MCF 10A (cell line): ENCODE data around the gene INPP5D. TPM values are rescaled to one million over a fixed set of nuclear protein-coding genes. Genes with fewer than 3 reads are reported as not detected.

Experiments
- BruUV-seq: library from RNA; stranded (reverse); fragments of 400-500 nt; replicated peaks from 2 replicates; lab custom pipeline; 2021; lab: Mats Ljungman, UMichigan
- CTCF ChIA-PET: fragments of 300-600 bp; sonication (Branson Sonifier 250); formaldehyde crosslinking; extraction: SDS; loops from one replicate; lab custom pipeline; 2021; ENCODE audit warnings: antibody characterized with exemption, inconsistent platforms; lab: Yijun Ruan, JAX
- POLR2A ChIA-PET: fragments of 300-600, 350-650 bp; sonication (Branson Sonifier 250); formaldehyde crosslinking; extraction: SDS; loops from one replicate; lab custom pipeline; 2020; ENCODE audit warnings: antibody characterized with exemption, inconsistent platforms; lab: Yijun Ruan, JAX
- DNase-seq: peaks from one replicate; pipeline ENCODE4 v3.0.0-alpha.2; 2018; ENCODE audit not compliant: unreplicated experiment
- H3K27ac Mint-ChIP-seq: one replicate; pipeline ENCODE4 v1.8.0; 2022; ENCODE audit warnings: mild to moderate bottlenecking, low read depth, mixed read lengths; ENCODE audit not compliant: unreplicated experiment
- H3K27me3 Mint-ChIP-seq: one replicate; pipeline ENCODE4 v1.8.0; 2022; ENCODE audit warnings: mixed read lengths; ENCODE audit not compliant: insufficient read depth, unreplicated experiment
- H3K36me3 Mint-ChIP-seq: one replicate; pipeline ENCODE4 v1.8.0; 2022; ENCODE audit warnings: mild to moderate bottlenecking, moderate library complexity, mixed read lengths; ENCODE audit not compliant: insufficient read depth, unreplicated experiment
- H3K4me1 Mint-ChIP-seq: one replicate; pipeline ENCODE4 v1.8.0; 2022; ENCODE audit warnings: mixed read lengths; ENCODE audit not compliant: insufficient read depth, unreplicated experiment
- H3K4me3 Mint-ChIP-seq: one replicate; pipeline ENCODE4 v1.8.0; 2022; ENCODE audit warnings: mild to moderate bottlenecking, moderate library complexity, mixed read lengths; ENCODE audit not compliant: unreplicated experiment
- H3K9me3 Mint-ChIP-seq: one replicate; pipeline ENCODE4 v1.8.0; 2022; ENCODE audit warnings: mixed read lengths; ENCODE audit not compliant: unreplicated experiment
- CTCF ChIP-seq: fragments of 200-600 bp; IDR thresholded peaks from one replicate; pipeline ENCODE4 v1.8.0; 2022; ENCODE audit warnings: antibody characterized with exemption, mild to moderate bottlenecking; ENCODE audit not compliant: unreplicated experiment
- intact Hi-C: fragments of 100-400 bp; cut with micrococcal nuclease; formaldehyde crosslinking; loops from 2 replicates; pipeline ENCODE4 v1.14.1; 2022
- total RNA-seq: library from RNA; stranded (reverse); gene quantifications from 2 replicates; pipeline ENCODE4 v1.2.3, GENCODE V29; 2022

INPP5D gene
- total RNA-seq, 1 experiment from 2014 or later: 64.9 TPM

DNA sequence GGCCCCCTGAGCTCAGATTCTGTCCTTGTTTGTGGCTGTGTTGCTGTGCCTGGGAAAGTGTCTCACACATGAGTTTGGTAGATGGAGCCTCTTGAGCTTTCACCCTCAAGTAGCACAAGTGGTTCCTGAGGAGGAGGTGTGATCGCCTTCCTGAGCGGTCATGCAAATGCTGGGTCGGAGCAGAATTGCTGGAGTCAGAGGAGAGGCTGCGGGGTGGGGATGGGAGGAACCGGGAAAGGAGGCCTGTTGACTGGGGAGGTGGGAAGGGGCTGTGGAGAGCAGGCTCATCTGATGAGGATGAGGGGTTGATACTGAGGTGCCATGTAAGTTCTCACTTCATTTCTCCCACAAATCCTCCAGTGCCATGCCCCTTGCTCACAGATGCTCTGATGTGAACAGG lies 142.9 kb downstream of the INPP5D start:
- Mint-ChIP-seq H3K4me3 (no peak overlapping the region), H3K4me1 (peaks cover 2% of the 10 kb centered on the region), H3K27me3 (no peaks in the 10 kb centered on the region), H3K9me3 (peaks cover 8% of the 10 kb centered on the region), H3K36me3 (peaks cover 55% of the 10 kb centered on the region), H3K27ac (no peak overlapping the region)
- no peak for TF ChIP-seq CTCF
- ChIA-PET POLR2A (interaction anchor here (0.5 to 0.9 kb wide), 2 partner anchors 10 to 172 kb away, joined by 3 read pairs; no protein-coding TSS in a partner anchor), CTCF (interaction anchor here (0.6 kb wide), 1 partner anchor 48 kb away, joined by 3 read pairs; no protein-coding TSS in a partner anchor)
- no TSS peak for BruUV-seq
- DNase-seq: no peak
- intact Hi-C loops: no loop called here

DNA sequence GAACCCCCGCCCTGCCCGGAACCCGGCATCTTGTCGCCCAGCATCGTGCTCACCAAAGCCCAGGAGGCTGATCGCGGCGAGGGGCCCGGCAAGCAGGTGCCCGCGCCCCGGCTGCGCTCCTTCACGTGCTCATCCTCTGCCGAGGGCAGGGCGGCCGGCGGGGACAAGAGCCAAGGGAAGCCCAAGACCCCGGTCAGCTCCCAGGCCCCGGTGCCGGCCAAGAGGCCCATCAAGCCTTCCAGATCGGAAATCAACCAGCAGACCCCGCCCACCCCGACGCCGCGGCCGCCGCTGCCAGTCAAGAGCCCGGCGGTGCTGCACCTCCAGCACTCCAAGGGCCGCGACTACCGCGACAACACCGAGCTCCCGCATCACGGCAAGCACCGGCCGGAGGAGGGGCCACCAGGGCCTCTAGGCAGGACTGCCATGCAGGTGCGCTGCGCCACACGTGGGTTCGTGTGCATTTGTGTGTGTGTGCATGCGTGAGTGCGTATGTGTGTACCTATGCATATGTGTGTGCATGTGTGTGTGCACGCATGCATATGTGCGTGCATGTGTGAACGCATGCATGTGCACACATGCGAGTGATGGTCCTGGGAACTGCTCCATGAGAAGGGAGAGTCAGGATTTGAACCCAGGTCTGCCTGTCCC lies 144.3 kb downstream of the INPP5D start:
- no peak for TF ChIP-seq CTCF
- Mint-ChIP-seq H3K27ac (no peak overlapping the region), H3K9me3 (peaks cover 8% of the 10 kb centered on the region), H3K36me3 (peaks cover 58% of the 10 kb centered on the region), H3K4me3 (no peak overlapping the region), H3K27me3 (no peaks in the 10 kb centered on the region), H3K4me1 (peaks cover 14% of the 10 kb centered on the region)
- ChIA-PET POLR2A (interaction anchor here (0.6 kb wide), 1 partner anchor 217 kb away, joined by 4 read pairs; no protein-coding TSS in a partner anchor), CTCF (no interaction called here)
- no TSS peak for BruUV-seq
- intact Hi-C loops: no loop called here
- no peak for DNase-seq

- Mint-ChIP-seq H3K27ac (no peak overlapping the region), H3K36me3 (peaks cover 46% of the 10 kb centered on the region), H3K27me3 (no peaks in the 10 kb centered on the region), H3K9me3 (no peaks in the 10 kb centered on the region), H3K4me3 (no peak overlapping the region), H3K4me1 (peaks cover 40% of the 10 kb centered on the region)
- ChIA-PET CTCF (interaction anchor here (0.6 to 1.4 kb wide), 3 partner anchors 42 to 1652 kb away, joined by 3 to 6 read pairs (median 4); partner anchors contain the start of gene ATG16L1), POLR2A (interaction anchor here (2.0 kb wide), 1 partner anchor 41 kb away, joined by 7 read pairs; no protein-coding TSS in a partner anchor)
- no TSS peak for BruUV-seq
- intact Hi-C loops: loop anchor here (1.0 kb wide), 1 partner anchor 220 kb away; no protein-coding TSS in a partner anchor
- no peak for TF ChIP-seq CTCF
- DNase-seq: peak; percentile 49
Observed at GRCh38 chr2:233208382-233209116, 148.4 kb downstream of the INPP5D start.

- POLR2A ChIA-PET: interaction anchor here (0.7 to 2.6 kb wide), 7 partner anchors 9 to 220 kb away, joined by 3 to 14 read pairs (median 3); no protein-coding TSS in a partner anchor
- CTCF ChIA-PET: interaction anchor here (0.7 to 1.7 kb wide), 5 partner anchors 9 to 1653 kb away, joined by 3 to 6 read pairs (median 3); partner anchors contain the start of gene ATG16L1
- Mint-ChIP-seq H3K27me3 (no peaks in the 10 kb centered on the region), H3K9me3 (no peaks in the 10 kb centered on the region), H3K36me3 (peaks cover 40% of the 10 kb centered on the region), H3K4me3 (no peak overlapping the region), H3K4me1 (peaks cover 40% of the 10 kb centered on the region), H3K27ac (no peak overlapping the region)
- no peak for TF ChIP-seq CTCF
- BruUV-seq: no TSS peak
- DNase-seq: no peak
- intact Hi-C loops: no loop called here
Observed at GRCh38 chr2:233209117-233209532, 149.0 kb downstream of the INPP5D start.
